Measurements from ENCODE around the gene SH3D19. TPM values are rescaled to one million over a fixed set of nuclear protein-coding genes. Genes with fewer than 3 reads are reported as not detected.

The SH3D19 gene
- total RNA-seq, 4 donors from 2014 or later = 35.6 to 73.1 (median 50.5) TPM

DNA sequence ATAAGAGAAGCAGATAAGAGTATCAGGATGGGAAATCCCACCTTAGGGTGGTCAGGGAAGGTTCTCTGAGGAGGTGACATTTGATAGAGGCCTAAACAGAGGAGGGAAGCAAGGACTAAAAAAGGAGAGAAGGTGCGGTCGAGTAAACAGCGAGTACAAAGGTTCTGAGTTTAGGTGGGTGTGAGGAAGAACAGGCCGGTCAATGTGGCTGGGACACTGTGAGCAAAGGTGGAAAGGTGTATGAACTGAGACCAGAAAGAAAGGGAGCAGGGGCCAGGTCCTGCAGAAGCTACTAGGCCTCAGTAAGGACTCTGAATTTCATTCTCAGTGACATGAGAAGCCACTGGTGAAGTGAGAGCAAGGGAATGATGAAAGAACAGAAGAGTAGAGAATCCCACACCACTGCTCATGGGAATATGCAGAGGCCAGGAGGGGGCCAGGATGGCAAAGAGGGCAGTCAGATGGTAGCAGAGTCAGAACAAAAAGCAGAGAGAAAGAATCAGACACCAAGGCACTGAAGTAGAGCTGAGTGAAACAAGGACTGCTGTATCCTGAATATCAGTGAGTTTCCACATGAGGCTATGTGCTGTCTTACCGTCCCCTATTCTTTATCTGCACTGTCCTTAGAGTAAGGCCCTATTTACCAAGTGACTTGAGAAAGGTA, 30.4 kb downstream of the SH3D19 start:
- intact Hi-C loops (cut with DNase I; ENCODE audit: low total_unique reads) = no loop called here
- Histone ChIP-seq H3K36me3 (no peaks in the 10 kb centered on the region), H3K27ac (no peak overlapping the region), H3K4me3 (no peak overlapping the region), H3K4me1 (peaks cover 20 to 27% of the 10 kb centered on the region in 2 donors), H3K9me3 (no peaks in the 10 kb centered on the region), H3K27me3 (no peaks in the 10 kb centered on the region)
- no peak for DNase-seq
- no peak for TF ChIP-seq CTCF (IDR thresholded peaks at IDR 0.05 in 4 of 5, conservative IDR thresholded peaks at IDR 0.05 in 1 of 5)
- TF ChIP-seq POLR2A (IDR thresholded peaks at IDR 0.05) = no peak
- ATAC-seq = no peak
- in situ Hi-C loops (cut with MboI; ENCODE audit: low sequenced_read_pairs in 4 of 4) = no loop called here

DNA sequence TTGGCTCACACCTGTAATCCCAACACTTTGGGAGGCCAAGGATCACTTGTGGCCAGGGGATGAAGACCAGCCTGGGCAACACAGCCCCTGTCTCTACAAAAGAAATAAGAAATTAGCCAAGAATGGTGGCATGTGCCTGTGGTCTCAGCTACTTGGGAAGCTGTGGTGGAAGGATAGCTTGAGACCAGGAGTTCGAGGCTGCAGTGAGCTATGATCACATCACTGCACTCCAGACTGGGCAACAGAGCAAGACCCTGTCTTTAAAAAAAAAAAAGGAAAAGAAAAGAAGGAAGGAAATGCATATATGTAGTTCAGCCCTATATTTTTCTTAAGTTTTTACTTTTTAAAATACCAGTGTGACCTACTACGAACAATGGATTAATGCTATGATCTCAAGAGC, 33.4 kb downstream of the SH3D19 start:
- intact Hi-C loops (cut with DNase I; ENCODE audit: low total_unique reads) (no loop called here), in situ Hi-C loops (cut with MboI; ENCODE audit: low sequenced_read_pairs in 4 of 4) (no loop called here)
- peaks cover 16 to 32% of the 10 kb centered on the region in 2 donors for H3K4me1 ChIP-seq
- no peak overlapping the region for H3K27ac ChIP-seq
- TF ChIP-seq POLR2A (IDR thresholded peaks at IDR 0.05) (no peak), CTCF (IDR thresholded peaks at IDR 0.05 in 4 of 5, conservative IDR thresholded peaks at IDR 0.05 in 1 of 5) (no peak)
- no peaks in the 10 kb centered on the region for H3K27me3 ChIP-seq
- no peak for ATAC-seq
- no peaks in the 10 kb centered on the region for H3K36me3 ChIP-seq
- no peak overlapping the region for H3K4me3 ChIP-seq
- no peak for DNase-seq
- no peaks in the 10 kb centered on the region for H3K9me3 ChIP-seq

DNA sequence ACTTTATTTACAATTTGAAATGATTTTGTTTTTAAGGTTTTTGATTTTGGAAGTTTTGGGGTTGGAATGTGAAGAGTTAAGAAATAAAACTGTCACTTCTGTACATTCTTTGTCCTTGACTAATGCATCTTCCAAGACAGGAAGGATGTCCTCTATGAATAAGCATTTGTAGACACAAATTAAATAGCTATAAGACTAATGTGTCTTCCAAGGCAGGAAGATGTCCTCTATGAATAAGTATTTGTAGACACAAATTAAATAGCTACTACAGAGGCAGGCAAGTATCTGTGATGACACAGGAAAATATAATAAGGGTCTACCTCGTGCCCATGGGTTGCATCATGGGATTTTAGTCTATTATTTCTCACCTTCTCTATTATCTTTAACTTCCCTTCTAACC, 33.9 kb downstream of the SH3D19 start:
- H3K27ac ChIP-seq = no peak overlapping the region
- in situ Hi-C loops (cut with MboI; ENCODE audit: low sequenced_read_pairs in 4 of 4) (no loop called here), intact Hi-C loops (cut with DNase I; ENCODE audit: low total_unique reads) (no loop called here)

DNA sequence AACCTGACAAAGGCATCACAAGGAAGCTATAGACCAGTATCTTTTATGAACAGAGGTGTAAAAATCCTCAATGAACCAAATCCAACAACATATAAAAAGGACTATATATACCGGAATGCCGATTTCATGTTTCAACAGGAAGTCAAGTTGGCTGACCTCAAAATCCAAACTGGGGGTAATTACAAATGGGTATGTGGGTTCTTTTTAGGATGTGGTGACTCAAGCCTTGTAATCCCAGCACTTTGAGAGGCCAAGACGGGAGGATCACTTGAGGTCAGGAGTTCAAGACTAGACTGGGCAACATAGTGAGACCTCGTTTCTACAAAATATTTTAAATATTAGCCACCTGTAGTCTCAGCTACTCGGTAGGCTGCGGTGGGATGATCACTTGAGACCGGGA, 38.0 kb downstream of the SH3D19 start:
- H3K27me3 ChIP-seq = no peaks in the 10 kb centered on the region
- in situ Hi-C loops (cut with MboI; ENCODE audit: low sequenced_read_pairs in 4 of 4) (no loop called here), intact Hi-C loops (cut with DNase I; ENCODE audit: low total_unique reads) (no loop called here)
- no peak for DNase-seq
- TF ChIP-seq POLR2A (IDR thresholded peaks at IDR 0.05) (no peak), CTCF (IDR thresholded peaks at IDR 0.05 in 4 of 5, conservative IDR thresholded peaks at IDR 0.05 in 1 of 5) (no peak)
- peak overlapping the region in 1 of 4 donors; percentile 15 for H3K27ac ChIP-seq
- H3K36me3 ChIP-seq = no peaks in the 10 kb centered on the region
- H3K4me3 ChIP-seq = no peak overlapping the region
- H3K9me3 ChIP-seq = no peaks in the 10 kb centered on the region
- ATAC-seq = no peak
- H3K4me1 ChIP-seq = peaks cover 7 to 32% of the 10 kb centered on the region in 2 donors

More for the DNA sequence above, 33.9 kb downstream of the SH3D19 start:
- TF ChIP-seq CTCF (IDR thresholded peaks at IDR 0.05 in 4 of 5, conservative IDR thresholded peaks at IDR 0.05 in 1 of 5) (no peak), POLR2A (IDR thresholded peaks at IDR 0.05) (no peak)
- no peaks in the 10 kb centered on the region for H3K36me3 ChIP-seq
- no peaks in the 10 kb centered on the region for H3K27me3 ChIP-seq
- H3K4me1 ChIP-seq = peaks cover 10 to 27% of the 10 kb centered on the region in 2 donors
- no peak overlapping the region for H3K4me3 ChIP-seq
- no peaks in the 10 kb centered on the region for H3K9me3 ChIP-seq
- ATAC-seq = no peak
- no peak for DNase-seq
